K562 (cell line): ENCODE measurements around the gene USP6. TPM values are rescaled to one million over a fixed set of nuclear protein-coding genes. Genes with fewer than 3 reads are reported as not detected.
"Not testable (repeated sequence)": the region's sequence is repeated elsewhere in the genome, so short reads cannot be mapped to it uniquely, and the experiment has no call there.

ENCODE experiments used
- ATAC-seq: fragments of 200-7000 bp; cut with Tn5 transposase; 3 replicates; pipeline ENCODE4 v1.9.1; 2020; ENCODE audit warnings: moderate library complexity
- BruUV-seq: library from RNA; stranded (reverse); fragments of 400-500 nt; replicated peaks from 2 replicates; lab custom pipeline; 2021; lab: Mats Ljungman, UMichigan
- CTCF ChIA-PET: fragments of 300-600 bp; formaldehyde crosslinking; extraction: SDS; loops from one replicate; lab custom pipeline; 2021; ENCODE audit warnings: low intra/inter-chr PET ratio; lab: Yijun Ruan, JAX
- POLR2A ChIA-PET: fragments of 300-600, 350-650 bp; sonication (Branson Sonifier 250); formaldehyde crosslinking; extraction: SDS; loops from one replicate; lab custom pipeline; 2021; ENCODE audit warnings: antibody characterized with exemption, inconsistent platforms; lab: Yijun Ruan, JAX
- DNase-seq, 4 experiments: peaks; one replicate each; pipeline versions ENCODE4 v3.0.0 to v3.0.0-alpha.2; 2011 to 2018; ENCODE audit warnings: low spot score in 3 of 4, mixed read lengths in 3 of 4; ENCODE audit errors: extremely low read depth in 1 of 4
- FAIRE-seq: peaks from 2 replicates; lab custom pipeline; 2011; peaks lifted over from hg19 to GRCh38; lab: Jason Lieb, UNC
- H2AFZ ChIP-seq: 2 replicates; pipeline ENCODE4 v1.6.0; 2011; ENCODE audit warnings: low read depth, low read length, control low read depth, inconsistent platforms
- H3K27ac ChIP-seq: fragments of 200-600 bp; 3 replicates; pipeline ENCODE4 v1.8.0; 2011; ENCODE audit warnings: low read depth, mild to moderate bottlenecking, control low read depth, inconsistent platforms, low read length, moderate library complexity, mixed read lengths; ENCODE audit errors: extremely low read depth
- H3K27me3 ChIP-seq, 2 experiments: fragments of 300-600 bp in 1 of 2; 2 replicates in 1 of 2; 3 replicates in 1 of 2; pipeline versions ENCODE4 v1.6.0 to v1.8.0; 2011; ENCODE audit warnings: inconsistent platforms in 2 of 2, low read length in 2 of 2, mild to moderate bottlenecking in 1 of 2, mixed read lengths in 1 of 2, moderate library complexity in 1 of 2; ENCODE audit not compliant: control insufficient read depth in 2 of 2, insufficient read depth in 2 of 2
- H3K36me3 ChIP-seq: fragments of 300-600 bp; 3 replicates; pipeline ENCODE4 v1.8.0; 2011; ENCODE audit warnings: mild to moderate bottlenecking, low read length, inconsistent platforms; ENCODE audit not compliant: control insufficient read depth, insufficient read depth
- H3K4me1 ChIP-seq, 2 experiments: fragments of 200-600 bp in 1 of 2; replicated peaks in 1 of 2; 2 replicates in 1 of 2; 3 replicates in 1 of 2; pipeline versions ENCODE4 v1.5.1 to v1.8.0; 2011; ENCODE audit warnings: inconsistent platforms in 2 of 2, low read length in 2 of 2, mild to moderate bottlenecking in 1 of 2, mixed read lengths in 1 of 2, moderate library complexity in 1 of 2; ENCODE audit not compliant: control insufficient read depth in 2 of 2, insufficient read depth in 2 of 2
- H3K4me2 ChIP-seq: 2 replicates; pipeline ENCODE4 v1.6.1; 2011; ENCODE audit warnings: low read length, control low read depth, inconsistent platforms, mixed read lengths; ENCODE audit not compliant: insufficient read depth
- H3K4me3 ChIP-seq: fragments of 200-600 bp; sonication (generic), shearing (Covaris generic); 2 replicates; pipeline ENCODE4 v1.5.1; 2016; ENCODE audit warnings: control low read depth, inconsistent platforms
- H3K79me2 ChIP-seq: fragments of 200-600 bp; 3 replicates; pipeline ENCODE4 v1.8.0; 2011; ENCODE audit warnings: low read length, inconsistent platforms; ENCODE audit not compliant: control insufficient read depth, insufficient read depth
- H3K9ac ChIP-seq, 2 experiments: 2 replicates each; pipeline versions ENCODE4 v1.6.0 to v1.6.1; 2011; ENCODE audit warnings: low read depth in 2 of 2, low read length in 2 of 2, control low read depth in 1 of 2, inconsistent platforms in 1 of 2, mild to moderate bottlenecking in 1 of 2, mixed read lengths in 1 of 2; ENCODE audit not compliant: insufficient read depth in 1 of 2
- H3K9me1 ChIP-seq: one replicate; pipeline ENCODE4 v1.6.0; 2011; ENCODE audit warnings: inconsistent platforms, mild to moderate bottlenecking, low read length, moderate library complexity; ENCODE audit not compliant: control insufficient read depth, insufficient read depth
- H3K9me3 ChIP-seq: replicated peaks from 2 replicates; pipeline ENCODE4 v1.5.1; 2011; ENCODE audit warnings: low read depth, low read length, inconsistent platforms; ENCODE audit not compliant: control insufficient read depth, insufficient read depth
- H4K20me1 ChIP-seq: replicated peaks from 2 replicates; pipeline ENCODE4 v1.6.1; 2011; ENCODE audit warnings: low read length, inconsistent platforms, mixed read lengths; ENCODE audit not compliant: control insufficient read depth, insufficient read depth
- WGBS: fragments of 100-300 bp; shearing (Covaris generic); methylation state at CpG from one replicate; pipeline ENCODE4 v1.1.6; 2016; ENCODE audit warnings: low coverage, mixed read lengths; ENCODE audit not compliant: insufficient coverage; ENCODE audit errors: missing lambda C conversion rate; 5-methylcytosine and 5-hydroxymethylcytosine counted together
- in situ Hi-C: fragments of 300-500 bp; cut with MboI; formaldehyde crosslinking; loops from 4 replicates; pipeline ENCODE4 v1.15.0; 2018; ENCODE audit warnings: inconsistent platforms, mixed read lengths
- intact Hi-C: fragments of 100-400 bp; cut with micrococcal nuclease; formaldehyde crosslinking; loops from 2 replicates; pipeline ENCODE4 v1.14.2; 2022
- polyA plus RNA-seq, 8 experiments: library from polyadenylated mRNA; depleted of rRNA in 4 of 8; stranded (reverse) in 5 of 8; unstranded in 3 of 8; fragments of >200 nt; fragmentation: Nextera tagmentation in 2 of 8; fragmentation: Illumina TruSeq in 1 of 8; extraction: Ambion mirVana in 2 of 8; extraction: Trizol in 1 of 8; gene quantifications; 2 replicates each; pipeline versions ENCODE4 v1.2.1 to v1.2.3, GENCODE V29; 2011 to 2014; ENCODE audit warnings: inconsistent platforms in 1 of 8, missing spikeins in 1 of 8
- total RNA-seq, 7 experiments: library from RNA; depleted of rRNA in 6 of 7; stranded (reverse); fragments of >200 nt in 6 of 7; fragmentation: Illumina TruSeq in 2 of 7; extraction: Trizol in 2 of 7; gene quantifications; 2 replicates each; pipeline versions ENCODE4 v1.2.1 to v1.2.3, GENCODE V29; 2011 to 2021; ENCODE audit warnings: low replicate concordance in 1 of 7
- TF ChIP-seq, protein P1 (sequence below), 2 experiments: IDR thresholded peaks; 2 replicates each; pipeline ENCODE4 v1.6.1; 2011; ENCODE audit warnings: borderline replicate concordance in 1 of 2, control low read depth in 1 of 2, low read depth in 1 of 2, low read length in 1 of 2, mild to moderate bottlenecking in 1 of 2, mixed read lengths in 1 of 2, moderate library complexity in 1 of 2; ENCODE audit not compliant: insufficient read depth in 1 of 2, insufficient read length in 1 of 2, poor library complexity in 1 of 2, severe bottlenecking in 1 of 2; ENCODE audit errors: extremely low read depth in 1 of 2

The USP6 gene
- total and polyA plus RNA-seq, 9 of the 15 experiments (the other 6 are each of a cell fraction or from before 2014, with no cell fraction given), result 0.01 to 0.09 (median 0.04) TPM; not detected in 4

GRCh38 chr17:5123343-5124124 lies 7.7 kb downstream of the USP6 start:
- in situ Hi-C loops, result no loop called here
- CTCF ChIA-PET, result no interaction called here

GRCh38 chr17:5124125-5124760 lies 8.4 kb downstream of the USP6 start:
- H3K9ac ChIP-seq, H3K4me3 ChIP-seq, H3K9me1 ChIP-seq, H3K36me3 ChIP-seq, H3K27ac ChIP-seq, intact Hi-C loops, H3K4me2 ChIP-seq, H3K9me3 ChIP-seq, BruUV-seq, H3K79me2 ChIP-seq, H3K4me1 ChIP-seq, FAIRE-seq, H2AFZ ChIP-seq, ATAC-seq, DNase-seq, in situ Hi-C loops, H4K20me1 ChIP-seq, CTCF ChIA-PET: not testable (repeated sequence)
- POLR2A ChIA-PET, result interaction anchor here (0.6 kb wide), 1 partner anchor 10 kb away, joined by 3 read pairs; no protein-coding TSS in a partner anchor
- H3K27me3 ChIP-seq, result peaks cover 0 to 16% of the 10 kb centered on the region in 2 experiments; a peak in 2 of 5 replicates
- WGBS, result 0% methylated on average over 4 of the region's 5 CpGs

More at GRCh38 chr17:5123343-5124124, 7.7 kb downstream of the USP6 start:
- H3K36me3 ChIP-seq, result no peaks in the 10 kb centered on the region
- DNase-seq (no peak), FAIRE-seq (no peak), ATAC-seq (no peak)
- no peak overlapping the region for H3K4me3 ChIP-seq
- H3K4me1 ChIP-seq, result no peaks in the 10 kb centered on the region
- no peak overlapping the region for H3K4me2 ChIP-seq
- POLR2A ChIA-PET, result no interaction called here
- H3K9ac ChIP-seq, result no peak overlapping the region
- intact Hi-C loops, result no loop called here
- H3K79me2 ChIP-seq, result no peaks in the 10 kb centered on the region
- H4K20me1 ChIP-seq, result no peaks in the 10 kb centered on the region
- H3K9me3 ChIP-seq, result no peaks in the 10 kb centered on the region
- BruUV-seq, result no TSS peak
- no peaks in the 10 kb centered on the region for H3K9me1 ChIP-seq
- H3K27me3 ChIP-seq, result peaks cover 0 to 15% of the 10 kb centered on the region in 2 experiments; a peak in 2 of 5 replicates
- H3K27ac ChIP-seq, result no peak overlapping the region
- TF ChIP-seq, protein P1, sequence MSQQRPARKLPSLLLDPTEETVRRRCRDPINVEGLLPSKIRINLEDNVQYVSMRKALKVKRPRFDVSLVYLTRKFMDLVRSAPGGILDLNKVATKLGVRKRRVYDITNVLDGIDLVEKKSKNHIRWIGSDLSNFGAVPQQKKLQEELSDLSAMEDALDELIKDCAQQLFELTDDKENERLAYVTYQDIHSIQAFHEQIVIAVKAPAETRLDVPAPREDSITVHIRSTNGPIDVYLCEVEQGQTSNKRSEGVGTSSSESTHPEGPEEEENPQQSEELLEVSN (IDR thresholded peaks at IDR 0.05; ENCODE audit: borderline replicate concordance in 1 of 2, extremely low read depth in 1 of 2, insufficient read depth in 1 of 2, insufficient read length in 1 of 2, low read depth in 1 of 2, low read length in 1 of 2, poor library complexity in 1 of 2, severe bottlenecking in 1 of 2), result no peak
- 46% methylated on average over 28 of the region's 53 CpGs for WGBS
- no peak overlapping the region for H2AFZ ChIP-seq
